Activated CD4-positive, alpha-beta T cell treated with anti-CD3 and anti-CD28 coated beads for 36 hours (primary cell): ENCODE results near the gene CNTNAP2. TPM values are rescaled to one million over a fixed set of nuclear protein-coding genes. Genes with fewer than 3 reads are reported as not detected.
"Not testable (repeated sequence)": the region's sequence is repeated elsewhere in the genome, so short reads cannot be mapped to it uniquely, and the experiment has no call there.

Experiments used
- ATAC-seq: fragments of 200-7000 bp; cut with Tn5 transposase; one replicate; pipeline ENCODE4 v1.10.0; 2021; ENCODE audit warnings: mild to moderate bottlenecking, moderate library complexity
- CTCF ChIA-PET: fragments of 350-600 bp; sonication (Branson Sonifier 250); formaldehyde crosslinking; loops from one replicate; lab custom pipeline; 2021; ENCODE audit warnings: antibody characterized with exemption; lab: Charles Lee
- POLR2A ChIA-PET: fragments of 350-600 bp; sonication (Branson Sonifier 250); formaldehyde crosslinking; loops from one replicate; lab custom pipeline; 2021; ENCODE audit warnings: antibody characterized with exemption, inconsistent platforms; lab: Charles Lee
- DNase-seq: peaks from one replicate; pipeline ENCODE4 v3.0.0-alpha.2; 2020
- H3K27ac Mint-ChIP-seq: one replicate; pipeline ENCODE4 v1.8.0; 2021; ENCODE audit warnings: mixed read lengths
- H3K27me3 Mint-ChIP-seq: one replicate; pipeline ENCODE4 v1.8.0; 2021; ENCODE audit warnings: mixed read lengths
- H3K36me3 Mint-ChIP-seq: one replicate; pipeline ENCODE4 v1.8.0; 2021; ENCODE audit warnings: low read depth, mixed read lengths
- H3K4me1 Mint-ChIP-seq: one replicate; pipeline ENCODE4 v1.8.0; 2021; ENCODE audit warnings: mixed read lengths
- H3K4me3 Mint-ChIP-seq: one replicate; pipeline ENCODE4 v1.8.0; 2021; ENCODE audit warnings: mild to moderate bottlenecking, moderate library complexity, mixed read lengths
- H3K9me3 Mint-ChIP-seq: one replicate; pipeline ENCODE4 v1.8.0; 2021; ENCODE audit warnings: low read depth, mixed read lengths
- intact Hi-C, 2 experiments: fragments of 100-400 bp; cut with DNase I in 1 of 2; cut with micrococcal nuclease in 1 of 2; formaldehyde crosslinking; loops; one replicate each; pipeline versions ENCODE4 v1.14.2 to v1.15.1; 2022 to 2024; cut with DNase I, micrococcal nuclease
- total RNA-seq, 2 experiments: library from RNA; stranded (reverse); gene quantifications; one replicate each; pipeline ENCODE4 v1.2.3, GENCODE V29; 2021

Gene CNTNAP2
- total RNA-seq, 2 experiments from 2014 or later: not detected

GRCh38 chr7:147079921-147080420 lies 963.4 kb downstream of the CNTNAP2 start:
- no peak overlapping the region for H3K27ac Mint-ChIP-seq
- ChIA-PET POLR2A (no interaction called here), CTCF (no interaction called here)
- no peak for ATAC-seq
- intact Hi-C loops: no loop called here
- H3K4me1 Mint-ChIP-seq: no peaks in the 10 kb centered on the region
- H3K4me3 Mint-ChIP-seq: no peak overlapping the region
- no peaks in the 10 kb centered on the region for H3K27me3 Mint-ChIP-seq
- peaks cover 2% of the 10 kb centered on the region for H3K9me3 Mint-ChIP-seq
- no peak for DNase-seq
- no peaks in the 10 kb centered on the region for H3K36me3 Mint-ChIP-seq

- H3K27ac Mint-ChIP-seq: no peak overlapping the region
- DNase-seq: no peak
- intact Hi-C loops: no loop called here
- no peak overlapping the region for H3K4me3 Mint-ChIP-seq
- ChIA-PET CTCF (no interaction called here), POLR2A (no interaction called here)
- no peaks in the 10 kb centered on the region for H3K36me3 Mint-ChIP-seq
- H3K4me1 Mint-ChIP-seq: no peaks in the 10 kb centered on the region
- H3K9me3 Mint-ChIP-seq: peaks cover 4% of the 10 kb centered on the region
- ATAC-seq: no peak
- no peaks in the 10 kb centered on the region for H3K27me3 Mint-ChIP-seq
These were observed 964.5 kb downstream of the CNTNAP2 start for GRCh38 chr7:147081117-147081516.

DNA sequence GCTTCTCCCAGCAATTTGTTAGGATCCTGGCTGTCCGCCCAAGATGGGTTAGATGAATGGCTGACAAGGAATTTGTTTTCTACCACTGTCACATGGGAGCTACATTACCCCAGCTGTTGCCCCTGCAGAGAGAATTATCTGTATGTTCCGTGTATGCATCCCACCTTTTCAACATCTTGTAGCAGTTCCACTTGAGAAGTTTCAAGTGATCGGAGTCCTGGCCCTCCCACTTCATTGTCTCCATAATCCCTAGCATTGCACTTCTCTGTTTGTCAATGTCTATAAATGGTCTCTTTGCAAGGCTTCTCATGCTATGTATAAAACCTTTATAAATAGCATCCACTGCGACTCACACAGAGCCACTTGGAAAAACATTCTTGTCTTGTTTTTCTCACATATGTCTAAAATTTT lies 972.5 kb downstream of the CNTNAP2 start:
- POLR2A ChIA-PET: no interaction called here
- ATAC-seq (no peak), DNase-seq (no peak)
- H3K9me3 Mint-ChIP-seq: peaks cover 3% of the 10 kb centered on the region
- CTCF ChIA-PET: no interaction called here
- no peaks in the 10 kb centered on the region for H3K4me1 Mint-ChIP-seq
- H3K4me3 Mint-ChIP-seq: no peak overlapping the region
- no peaks in the 10 kb centered on the region for H3K36me3 Mint-ChIP-seq
- no peaks in the 10 kb centered on the region for H3K27me3 Mint-ChIP-seq
- H3K27ac Mint-ChIP-seq: no peak overlapping the region
- intact Hi-C loops: no loop called here

DNA sequence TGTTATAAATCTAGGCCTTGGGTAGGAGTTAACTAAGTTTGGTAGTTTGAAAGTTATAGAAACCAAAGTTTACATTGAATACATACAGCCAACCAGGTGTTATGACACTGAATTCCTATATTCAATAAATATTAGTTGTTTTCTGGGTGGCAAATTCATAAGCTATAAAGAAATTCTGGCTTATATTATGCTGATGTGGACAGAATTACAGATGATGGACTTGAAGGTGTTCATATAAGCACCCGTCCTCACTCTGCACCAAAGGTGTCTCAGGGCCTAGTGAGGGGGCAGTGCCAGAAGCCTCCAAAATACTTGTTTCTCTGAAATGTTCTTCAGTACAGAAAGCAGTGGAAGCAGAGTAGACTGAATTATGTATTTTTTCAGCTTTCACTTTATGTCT lies 973.0 kb downstream of the CNTNAP2 start:
- no peaks in the 10 kb centered on the region for H3K36me3 Mint-ChIP-seq
- ChIA-PET CTCF (no interaction called here), POLR2A (no interaction called here)
- no peaks in the 10 kb centered on the region for H3K27me3 Mint-ChIP-seq
- H3K4me1 Mint-ChIP-seq: no peaks in the 10 kb centered on the region
- no peak for DNase-seq
- no peak for ATAC-seq
- intact Hi-C loops: no loop called here
- H3K9me3 Mint-ChIP-seq: peaks cover 3% of the 10 kb centered on the region
- H3K27ac Mint-ChIP-seq: no peak overlapping the region
- H3K4me3 Mint-ChIP-seq: no peak overlapping the region

GRCh38 chr7:147096629-147097028 lies 980.0 kb downstream of the CNTNAP2 start:
- ChIA-PET POLR2A (no interaction called here), CTCF (no interaction called here)
- Mint-ChIP-seq H3K27me3 (no peaks in the 10 kb centered on the region), H3K4me3 (no peak overlapping the region), H3K27ac (no peak overlapping the region), H3K9me3 (peaks cover 2% of the 10 kb centered on the region), H3K4me1 (no peaks in the 10 kb centered on the region), H3K36me3 (no peaks in the 10 kb centered on the region)
- DNase-seq: no peak
- intact Hi-C loops: no loop called here
- no peak for ATAC-seq

DNA sequence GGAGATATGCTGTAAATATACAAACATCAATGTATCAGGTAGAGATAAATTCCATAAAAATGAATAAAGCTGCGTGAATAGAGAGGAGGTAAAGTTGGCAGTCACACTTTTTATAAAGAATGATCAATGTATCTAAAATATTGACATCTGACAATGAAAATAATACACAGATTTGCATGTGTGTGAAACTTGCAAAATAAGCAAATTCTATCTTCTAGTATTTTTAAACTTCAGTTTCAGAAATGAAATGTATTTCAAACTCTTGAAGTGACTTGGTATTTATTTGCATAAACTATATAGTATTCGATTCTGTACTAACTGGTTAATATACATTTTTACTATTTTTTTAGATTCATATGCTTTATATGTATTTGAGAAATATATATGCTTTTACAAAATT lies 986.6 kb downstream of the CNTNAP2 start:
- Mint-ChIP-seq H3K4me3 (no peak overlapping the region), H3K4me1 (no peaks in the 10 kb centered on the region), H3K27ac (no peak overlapping the region), H3K9me3 (peaks cover 6% of the 10 kb centered on the region), H3K36me3 (no peaks in the 10 kb centered on the region), H3K27me3 (no peaks in the 10 kb centered on the region)
- intact Hi-C loops: no loop called here
- POLR2A ChIA-PET: no interaction called here
- ATAC-seq: no peak
- no peak for DNase-seq
- CTCF ChIA-PET: no interaction called here

- intact Hi-C loops: no loop called here
- DNase-seq (no peak), ATAC-seq (no peak)
- Mint-ChIP-seq H3K9me3 (peaks cover 16% of the 10 kb centered on the region), H3K27ac (no peak overlapping the region), H3K27me3 (no peaks in the 10 kb centered on the region), H3K36me3 (no peaks in the 10 kb centered on the region), H3K4me1 (no peaks in the 10 kb centered on the region), H3K4me3 (no peak overlapping the region)
- POLR2A ChIA-PET: no interaction called here
- CTCF ChIA-PET: no interaction called here
These were observed 990.1 kb downstream of the CNTNAP2 start for GRCh38 chr7:147106746-147107145.

- H3K27ac Mint-ChIP-seq, H3K4me3 Mint-ChIP-seq, DNase-seq, H3K36me3 Mint-ChIP-seq, POLR2A ChIA-PET, CTCF ChIA-PET, intact Hi-C loops, H3K27me3 Mint-ChIP-seq, ATAC-seq, H3K4me1 Mint-ChIP-seq: not testable (repeated sequence)
- H3K9me3 Mint-ChIP-seq: peaks cover 39% of the 10 kb centered on the region
These were observed 997.9 kb downstream of the CNTNAP2 start for GRCh38 chr7:147114525-147114924.

DNA sequence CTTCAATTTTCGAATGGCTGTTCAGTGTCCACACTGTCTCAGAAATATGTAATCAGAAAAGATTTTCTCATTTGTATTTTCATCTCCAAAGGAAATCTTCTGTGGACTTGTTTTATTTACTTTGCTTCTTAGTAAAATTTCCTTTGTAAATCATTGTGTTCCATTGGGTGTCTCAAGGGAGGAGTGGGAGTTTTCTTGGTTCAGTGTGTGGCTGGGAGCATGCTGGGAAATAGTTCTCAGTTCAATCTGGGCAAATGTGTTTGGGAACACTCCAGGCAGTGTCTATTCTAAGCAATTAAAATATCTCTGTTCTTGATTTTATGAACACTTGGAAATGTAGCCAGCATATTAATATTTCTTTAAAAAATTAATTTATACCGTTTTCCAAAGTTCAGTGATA lies 1019.8 kb downstream of the CNTNAP2 start:
- ATAC-seq (no peak), DNase-seq (no peak)
- Mint-ChIP-seq H3K4me3 (no peak overlapping the region), H3K27ac (no peak overlapping the region), H3K9me3 (no peaks in the 10 kb centered on the region), H3K4me1 (no peaks in the 10 kb centered on the region), H3K27me3 (no peaks in the 10 kb centered on the region), H3K36me3 (no peaks in the 10 kb centered on the region)
- ChIA-PET CTCF (no interaction called here), POLR2A (no interaction called here)
- intact Hi-C loops: no loop called here

- CTCF ChIA-PET: interaction anchor here (0.5 kb wide), 1 partner anchor 922 kb away, joined by 3 read pairs; no protein-coding TSS in a partner anchor
- H3K4me3 Mint-ChIP-seq: no peak overlapping the region
- no peaks in the 10 kb centered on the region for H3K27me3 Mint-ChIP-seq
- no peaks in the 10 kb centered on the region for H3K4me1 Mint-ChIP-seq
- peaks cover 10% of the 10 kb centered on the region for H3K9me3 Mint-ChIP-seq
- intact Hi-C loops: no loop called here
- ATAC-seq (no peak), DNase-seq (no peak)
- H3K27ac Mint-ChIP-seq: no peak overlapping the region
- no peaks in the 10 kb centered on the region for H3K36me3 Mint-ChIP-seq
- POLR2A ChIA-PET: no interaction called here
These were observed 1028.6 kb downstream of the CNTNAP2 start for GRCh38 chr7:147145194-147145593.

GRCh38 chr7:147146169-147146568 lies 1029.6 kb downstream of the CNTNAP2 start:
- POLR2A ChIA-PET: no interaction called here
- CTCF ChIA-PET: no interaction called here

GRCh38 chr7:147151661-147152060 lies 1035.1 kb downstream of the CNTNAP2 start:
- no peaks in the 10 kb centered on the region for H3K4me1 Mint-ChIP-seq
- DNase-seq (no peak), ATAC-seq (no peak)
- no peaks in the 10 kb centered on the region for H3K27me3 Mint-ChIP-seq
- H3K36me3 Mint-ChIP-seq: no peaks in the 10 kb centered on the region
- H3K9me3 Mint-ChIP-seq: peaks cover 8% of the 10 kb centered on the region
- POLR2A ChIA-PET: no interaction called here
- CTCF ChIA-PET: no interaction called here
- intact Hi-C loops: no loop called here
- no peak overlapping the region for H3K27ac Mint-ChIP-seq
- H3K4me3 Mint-ChIP-seq: no peak overlapping the region

More at GRCh38 chr7:147146169-147146568, 1029.6 kb downstream of the CNTNAP2 start:
- no peak for DNase-seq
- no peak overlapping the region for H3K4me3 Mint-ChIP-seq
- no peak for ATAC-seq
- no peak overlapping the region for H3K27ac Mint-ChIP-seq
- intact Hi-C loops: no loop called here
- no peaks in the 10 kb centered on the region for H3K4me1 Mint-ChIP-seq
- no peaks in the 10 kb centered on the region for H3K36me3 Mint-ChIP-seq
- H3K27me3 Mint-ChIP-seq: no peaks in the 10 kb centered on the region
- peaks cover 10% of the 10 kb centered on the region for H3K9me3 Mint-ChIP-seq

DNA sequence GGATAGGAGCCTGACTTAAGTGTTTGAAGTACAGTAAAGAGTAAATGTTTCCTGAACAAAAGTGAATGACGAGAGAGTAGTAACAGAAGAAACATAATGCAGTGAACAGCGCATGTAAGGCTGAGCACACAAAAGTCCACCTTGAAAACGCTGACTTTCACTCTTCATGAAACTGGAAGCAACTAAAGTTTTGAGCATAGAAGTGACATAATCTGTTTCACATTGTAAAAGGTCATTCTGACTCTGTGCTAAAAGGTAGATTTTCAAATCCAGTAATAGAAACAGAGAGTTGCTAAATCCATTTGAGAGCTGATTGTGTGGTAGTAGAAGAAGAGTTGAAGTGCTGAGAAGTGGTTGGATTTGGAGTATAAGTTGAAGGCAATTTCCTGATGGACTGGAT lies 1037.0 kb downstream of the CNTNAP2 start:
- DNase-seq: no peak
- intact Hi-C loops: no loop called here
- no peaks in the 10 kb centered on the region for H3K4me1 Mint-ChIP-seq
- H3K9me3 Mint-ChIP-seq: peaks cover 7% of the 10 kb centered on the region
- H3K27me3 Mint-ChIP-seq: no peaks in the 10 kb centered on the region
- no peak overlapping the region for H3K27ac Mint-ChIP-seq
- no peaks in the 10 kb centered on the region for H3K36me3 Mint-ChIP-seq
- no peak overlapping the region for H3K4me3 Mint-ChIP-seq
- ATAC-seq: no peak
- ChIA-PET CTCF (no interaction called here), POLR2A (no interaction called here)
